ENCODE data around the gene NAV3. TPM values are rescaled to one million over a fixed set of nuclear protein-coding genes. Genes with fewer than 3 reads are reported as not detected.
A peak's percentile ranks its signal among the peaks of the same experiment; 100 is the strongest.

Gene NAV3
- total RNA-seq, 1 experiment from 2014 or later: 0.93 TPM

DNA sequence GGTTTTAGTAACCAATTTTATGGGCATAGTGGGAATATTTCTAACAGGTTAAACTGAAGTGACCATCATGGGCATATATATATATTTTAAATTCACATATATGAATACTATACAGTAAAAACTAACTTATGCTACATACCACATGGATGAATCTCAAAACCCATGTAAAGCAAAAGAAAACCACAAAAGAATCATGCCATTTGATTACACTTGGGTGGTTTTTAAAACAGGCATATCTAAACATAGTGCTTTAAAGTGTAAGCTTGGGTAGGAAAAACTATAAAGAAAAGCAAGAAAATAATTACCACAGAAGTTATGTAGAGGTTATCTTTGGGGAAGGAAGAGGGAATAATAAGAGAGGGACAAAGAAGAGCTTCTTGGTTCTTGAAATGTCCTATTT is 326.1 kb downstream of the NAV3 start:
- no peak overlapping the region for H3K4me3 ChIP-seq
- peaks cover 5% of the 10 kb centered on the region; the same call in 1 of the 2 replicates for H3K4me1 ChIP-seq
- no peak for DNase-seq
- H3K27ac ChIP-seq: no peak overlapping the region
- H3K27me3 ChIP-seq: no peaks in the 10 kb centered on the region
- no peaks in the 10 kb centered on the region for H3K9me3 ChIP-seq (replicated peaks)
- H3K36me3 ChIP-seq: no peaks in the 10 kb centered on the region

DNA sequence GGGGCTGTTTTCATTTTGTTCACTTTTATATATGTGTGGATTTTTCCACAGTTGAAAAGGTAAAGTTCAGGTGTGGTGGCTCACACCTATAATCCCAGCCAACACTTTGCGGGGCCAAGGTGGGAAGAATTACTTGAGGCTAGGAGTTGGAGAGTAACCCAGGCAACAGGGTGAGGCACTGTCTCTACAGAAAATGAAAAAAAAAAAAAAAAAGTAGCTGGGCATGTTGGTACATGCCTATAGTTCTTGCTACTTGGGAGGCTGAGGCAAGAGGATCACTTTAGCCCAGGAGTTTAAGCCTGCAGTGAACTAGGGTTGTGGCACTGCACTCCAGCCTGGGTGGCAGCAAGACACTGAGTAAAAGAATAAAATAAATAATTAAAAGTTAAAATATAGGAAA is 326.5 kb downstream of the NAV3 start:
- H3K27ac ChIP-seq: no peak overlapping the region
- no peaks in the 10 kb centered on the region for H3K27me3 ChIP-seq
- H3K9me3 ChIP-seq (replicated peaks): no peaks in the 10 kb centered on the region
- no peak for DNase-seq
- no peak overlapping the region for H3K4me3 ChIP-seq
- H3K4me1 ChIP-seq: peaks cover 5% of the 10 kb centered on the region; the same call in 1 of the 2 replicates
- no peaks in the 10 kb centered on the region for H3K36me3 ChIP-seq

DNA sequence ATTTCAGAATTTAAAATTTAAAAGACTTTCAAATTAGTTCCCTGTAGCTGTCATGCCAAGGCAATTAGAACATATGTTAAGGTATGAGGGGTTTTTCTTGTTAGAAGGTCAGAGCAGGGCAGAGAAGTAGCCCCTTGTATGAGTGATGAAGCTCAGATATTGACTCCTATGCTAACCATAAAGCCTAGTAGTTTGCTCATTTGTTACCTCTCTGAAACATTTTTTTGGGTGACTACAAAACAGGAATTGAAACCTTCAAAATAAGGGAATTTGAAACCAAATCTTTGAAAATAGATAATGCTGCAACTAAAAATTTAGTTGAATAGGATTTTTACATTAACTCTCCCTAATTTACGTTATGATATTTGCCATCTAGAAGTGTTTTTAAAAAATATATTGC is 333.5 kb downstream of the NAV3 start:
- no peaks in the 10 kb centered on the region for H3K36me3 ChIP-seq
- H3K27ac ChIP-seq: no peak overlapping the region
- no peaks in the 10 kb centered on the region for H3K4me1 ChIP-seq
- no peak for DNase-seq
- H3K9me3 ChIP-seq (replicated peaks): no peaks in the 10 kb centered on the region
- no peak overlapping the region for H3K4me3 ChIP-seq
- H3K27me3 ChIP-seq: no peaks in the 10 kb centered on the region

DNA sequence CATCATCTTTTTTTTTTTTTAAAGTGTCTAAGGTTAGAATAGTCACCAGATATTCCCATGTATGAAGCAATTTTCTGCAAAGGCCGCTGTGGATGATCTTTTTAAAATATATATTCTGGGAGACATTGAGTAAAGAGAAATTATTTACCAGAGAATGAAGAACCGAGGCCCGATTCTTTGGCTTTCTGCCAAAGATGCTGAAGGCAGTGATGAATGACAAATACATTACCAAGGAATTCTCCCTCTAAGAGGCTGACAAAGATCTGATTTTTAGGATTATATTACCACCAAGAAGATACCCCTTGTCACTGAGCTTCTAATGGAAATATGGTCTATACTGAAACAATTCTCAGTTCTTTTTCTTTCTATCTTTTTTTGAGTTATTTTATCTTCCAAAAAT is 336.8 kb downstream of the NAV3 start:
- no peaks in the 10 kb centered on the region for H3K27me3 ChIP-seq
- H3K4me3 ChIP-seq: no peak overlapping the region
- no peak overlapping the region for H3K27ac ChIP-seq
- H3K9me3 ChIP-seq (replicated peaks): no peaks in the 10 kb centered on the region
- H3K4me1 ChIP-seq: no peaks in the 10 kb centered on the region
- no peak for DNase-seq
- H3K36me3 ChIP-seq: no peaks in the 10 kb centered on the region

DNA sequence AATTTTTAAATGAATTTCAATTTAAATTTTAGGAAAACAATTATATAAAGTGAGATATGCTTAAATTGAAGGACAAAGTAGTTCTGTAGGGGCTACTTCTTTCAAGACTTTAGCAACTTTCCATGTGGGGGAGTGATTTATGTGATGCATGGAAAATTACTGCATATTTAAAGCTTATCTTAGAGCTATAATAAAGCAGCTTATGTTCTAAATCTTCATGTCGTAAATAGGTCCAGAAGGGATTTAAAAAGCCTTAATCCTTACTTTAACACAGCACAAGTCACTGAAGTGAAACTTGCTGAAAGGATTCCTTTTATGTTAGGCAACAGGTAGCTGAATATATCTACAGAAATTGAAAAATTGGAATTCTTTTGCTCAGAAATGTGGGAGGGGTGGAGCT is 340.4 kb downstream of the NAV3 start:
- no peak overlapping the region for H3K4me3 ChIP-seq
- no peaks in the 10 kb centered on the region for H3K27me3 ChIP-seq
- H3K4me1 ChIP-seq: no peaks in the 10 kb centered on the region
- H3K9me3 ChIP-seq (replicated peaks): no peaks in the 10 kb centered on the region
- H3K36me3 ChIP-seq: no peaks in the 10 kb centered on the region
- DNase-seq: no peak
- H3K27ac ChIP-seq: no peak overlapping the region

- no peak overlapping the region for H3K4me3 ChIP-seq
- H3K36me3 ChIP-seq: no peaks in the 10 kb centered on the region
- DNase-seq: no peak
- H3K9me3 ChIP-seq (replicated peaks): no peaks in the 10 kb centered on the region
- H3K27ac ChIP-seq: no peak overlapping the region
- H3K4me1 ChIP-seq: no peaks in the 10 kb centered on the region
- H3K27me3 ChIP-seq: no peaks in the 10 kb centered on the region
Observed at GRCh38 chr12:78176643-78177042, 345.9 kb downstream of the NAV3 start.

GRCh38 chr12:78177298-78177697 is 346.6 kb downstream of the NAV3 start:
- H3K27ac ChIP-seq: no peak overlapping the region

GRCh38 chr12:78179346-78179745 is 348.7 kb downstream of the NAV3 start:
- H3K36me3 ChIP-seq: no peaks in the 10 kb centered on the region
- no peak overlapping the region for H3K27ac ChIP-seq
- no peaks in the 10 kb centered on the region for H3K9me3 ChIP-seq (replicated peaks)
- H3K4me1 ChIP-seq: no peaks in the 10 kb centered on the region
- DNase-seq: no peak
- no peak overlapping the region for H3K4me3 ChIP-seq
- no peaks in the 10 kb centered on the region for H3K27me3 ChIP-seq

More at GRCh38 chr12:78177298-78177697, 346.6 kb downstream of the NAV3 start:
- no peaks in the 10 kb centered on the region for H3K36me3 ChIP-seq
- no peaks in the 10 kb centered on the region for H3K9me3 ChIP-seq (replicated peaks)
- H3K4me1 ChIP-seq: no peaks in the 10 kb centered on the region
- DNase-seq: no peak
- no peak overlapping the region for H3K4me3 ChIP-seq
- H3K27me3 ChIP-seq: no peaks in the 10 kb centered on the region

DNA sequence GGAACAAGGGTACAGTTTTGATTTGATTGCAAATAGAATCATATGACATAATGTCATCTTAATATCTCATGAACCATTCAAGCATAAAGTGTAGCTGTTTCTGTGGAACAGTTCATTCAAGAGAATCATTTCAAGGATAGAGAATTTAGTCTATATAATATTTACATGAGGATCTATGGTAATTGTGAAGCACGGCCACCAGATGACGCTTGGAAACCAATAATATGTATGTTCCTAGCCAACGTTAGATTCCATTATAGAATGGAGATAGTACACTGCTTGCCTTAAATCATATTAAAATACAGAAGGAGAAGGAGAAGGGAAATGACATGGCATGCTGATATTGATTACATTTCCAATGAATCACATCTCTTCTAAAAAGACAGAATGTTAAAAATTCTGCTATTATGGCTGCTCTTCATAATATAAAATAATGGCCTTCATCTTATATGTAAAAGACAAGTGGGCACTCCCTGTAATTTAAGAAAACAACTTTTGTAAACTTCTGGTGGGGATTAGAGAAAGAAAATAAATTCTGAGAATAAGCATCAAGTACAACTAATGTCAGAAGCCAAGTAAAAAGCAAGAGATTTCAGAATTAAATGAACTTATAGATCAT is 351.0 kb downstream of the NAV3 start:
- no peaks in the 10 kb centered on the region for H3K4me1 ChIP-seq
- peak; percentile 8 to 65 for DNase-seq
- H3K27me3 ChIP-seq: no peaks in the 10 kb centered on the region
- H3K36me3 ChIP-seq: no peaks in the 10 kb centered on the region
- H3K9me3 ChIP-seq (replicated peaks): no peaks in the 10 kb centered on the region
- no peak overlapping the region for H3K4me3 ChIP-seq
- H3K27ac ChIP-seq: no peak overlapping the region

DNA sequence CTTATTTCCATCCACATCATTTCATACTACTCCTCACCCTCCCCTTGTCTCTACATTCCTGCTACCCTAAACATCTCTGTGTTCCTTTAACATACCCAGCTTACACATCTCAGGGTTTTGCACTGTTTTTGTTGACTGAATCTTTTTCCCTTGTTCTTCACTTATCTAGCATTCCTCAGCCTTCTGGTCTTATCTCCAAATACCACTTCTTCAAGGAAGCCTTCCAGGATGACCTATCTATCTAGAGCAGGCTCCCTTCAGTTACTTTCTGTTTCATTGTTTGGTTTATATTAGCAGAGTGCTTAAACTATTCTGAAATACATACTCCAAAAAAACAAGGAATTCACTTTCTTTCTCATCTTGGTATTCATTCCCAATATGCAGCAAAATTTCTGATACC is 353.1 kb downstream of the NAV3 start:
- H3K4me1 ChIP-seq: no peaks in the 10 kb centered on the region
- H3K9me3 ChIP-seq (replicated peaks): no peaks in the 10 kb centered on the region
- no peaks in the 10 kb centered on the region for H3K27me3 ChIP-seq
- H3K4me3 ChIP-seq: no peak overlapping the region
- DNase-seq: no peak
- H3K36me3 ChIP-seq: no peaks in the 10 kb centered on the region
- H3K27ac ChIP-seq: no peak overlapping the region

- Histone ChIP-seq H3K36me3 (no peaks in the 10 kb centered on the region), H3K27ac (no peak overlapping the region), H3K27me3 (no peaks in the 10 kb centered on the region), H3K4me1 (no peaks in the 10 kb centered on the region), H3K4me3 (no peak overlapping the region), H3K9me3 (replicated peaks) (no peaks in the 10 kb centered on the region)
- no peak for DNase-seq
Observed at GRCh38 chr12:78185109-78185508, 354.4 kb downstream of the NAV3 start.

DNA sequence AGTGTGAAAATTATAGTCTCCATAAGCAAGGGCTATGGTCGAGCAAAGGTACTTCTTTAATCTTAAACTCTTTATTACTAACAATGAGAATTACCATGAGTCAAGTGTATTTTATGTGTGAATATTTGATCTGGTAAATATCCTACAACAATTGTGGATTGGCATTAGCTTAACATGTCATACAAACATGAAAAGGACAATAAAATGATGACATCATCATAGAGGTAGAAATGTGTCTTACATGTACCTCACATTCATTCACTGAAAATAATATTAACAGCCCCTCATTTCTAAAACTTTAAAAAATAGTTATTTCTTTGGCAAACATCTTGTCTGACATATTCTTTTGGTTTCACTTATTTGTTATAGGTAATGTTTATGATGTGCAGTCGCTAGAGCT is 355.0 kb downstream of the NAV3 start:
- Histone ChIP-seq H3K27me3 (no peaks in the 10 kb centered on the region), H3K4me3 (no peak overlapping the region), H3K27ac (no peak overlapping the region), H3K4me1 (no peaks in the 10 kb centered on the region), H3K36me3 (no peaks in the 10 kb centered on the region), H3K9me3 (replicated peaks) (no peaks in the 10 kb centered on the region)
- no peak for DNase-seq

GRCh38 chr12:78186670-78187069 is 356.0 kb downstream of the NAV3 start:
- H3K27ac ChIP-seq: no peak overlapping the region
- no peaks in the 10 kb centered on the region for H3K9me3 ChIP-seq (replicated peaks)
- no peak overlapping the region for H3K4me3 ChIP-seq
- H3K27me3 ChIP-seq: no peaks in the 10 kb centered on the region
- no peak for DNase-seq
- H3K36me3 ChIP-seq: no peaks in the 10 kb centered on the region
- no peaks in the 10 kb centered on the region for H3K4me1 ChIP-seq

DNA sequence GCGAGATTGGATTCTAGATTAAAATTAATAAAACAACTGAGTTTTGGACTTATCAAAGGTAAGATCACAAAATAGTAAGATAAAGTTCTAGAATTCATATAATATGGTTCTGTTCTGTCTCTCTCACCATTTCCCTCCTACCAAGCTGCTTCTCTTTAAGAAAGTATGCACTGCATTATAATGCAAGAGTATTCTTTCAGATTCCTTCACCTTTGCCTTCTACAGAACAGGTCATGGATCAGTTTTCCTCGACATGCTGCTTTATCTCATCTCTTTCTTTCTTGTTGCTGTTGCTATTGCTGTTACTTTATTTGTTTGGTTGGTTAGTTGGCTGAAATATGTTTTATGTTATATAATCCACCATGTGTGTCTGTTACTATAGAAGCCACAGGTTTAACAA is 357.0 kb downstream of the NAV3 start:
- DNase-seq: no peak
- Histone ChIP-seq H3K4me1 (no peaks in the 10 kb centered on the region), H3K9me3 (replicated peaks) (no peaks in the 10 kb centered on the region), H3K27me3 (no peaks in the 10 kb centered on the region), H3K27ac (no peak overlapping the region), H3K36me3 (no peaks in the 10 kb centered on the region), H3K4me3 (no peak overlapping the region)

- Histone ChIP-seq H3K27ac (no peak overlapping the region), H3K4me3 (no peak overlapping the region), H3K4me1 (no peaks in the 10 kb centered on the region), H3K9me3 (replicated peaks) (no peaks in the 10 kb centered on the region), H3K27me3 (no peaks in the 10 kb centered on the region), H3K36me3 (no peaks in the 10 kb centered on the region)
- DNase-seq: no peak
Observed at GRCh38 chr12:78189656-78190055, 359.0 kb downstream of the NAV3 start.

GRCh38 chr12:78191611-78192010 is 360.9 kb downstream of the NAV3 start:
- DNase-seq: no peak
- Histone ChIP-seq H3K9me3 (replicated peaks) (no peaks in the 10 kb centered on the region), H3K4me3 (no peak overlapping the region), H3K27me3 (no peaks in the 10 kb centered on the region), H3K4me1 (no peaks in the 10 kb centered on the region), H3K27ac (no peak overlapping the region), H3K36me3 (no peaks in the 10 kb centered on the region)
